Right hindlimb (tissue), 1 donor: ENCODE data around the gene TRAM2.

Experiments used
- DNase-seq: peaks from one replicate; pipeline ENCODE4 v3.0.0-alpha.2; 2018

Gene TRAM2

GRCh38 chr6:52505726-52506409 is 71.0 kb downstream of the TRAM2 start:
- peak; percentile 57 for DNase-seq

DNA sequence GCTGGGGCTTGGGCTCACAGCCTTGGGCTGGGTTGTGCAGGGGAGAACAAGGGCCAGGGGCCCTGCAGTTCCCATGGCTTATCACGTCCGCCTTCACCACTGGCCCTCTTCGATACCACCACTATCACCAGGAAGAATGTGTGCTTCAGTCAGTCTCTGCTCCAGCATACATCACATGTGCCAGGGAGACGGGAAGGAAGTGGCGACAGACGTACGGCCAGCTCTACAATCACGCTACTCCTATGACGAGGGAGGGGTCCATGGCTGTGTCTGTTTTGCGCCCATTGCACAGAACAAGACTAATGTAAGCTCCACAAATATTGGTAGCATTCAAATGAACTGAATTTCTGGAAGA is 72.1 kb downstream of the TRAM2 start:
- no peak for DNase-seq

DNA sequence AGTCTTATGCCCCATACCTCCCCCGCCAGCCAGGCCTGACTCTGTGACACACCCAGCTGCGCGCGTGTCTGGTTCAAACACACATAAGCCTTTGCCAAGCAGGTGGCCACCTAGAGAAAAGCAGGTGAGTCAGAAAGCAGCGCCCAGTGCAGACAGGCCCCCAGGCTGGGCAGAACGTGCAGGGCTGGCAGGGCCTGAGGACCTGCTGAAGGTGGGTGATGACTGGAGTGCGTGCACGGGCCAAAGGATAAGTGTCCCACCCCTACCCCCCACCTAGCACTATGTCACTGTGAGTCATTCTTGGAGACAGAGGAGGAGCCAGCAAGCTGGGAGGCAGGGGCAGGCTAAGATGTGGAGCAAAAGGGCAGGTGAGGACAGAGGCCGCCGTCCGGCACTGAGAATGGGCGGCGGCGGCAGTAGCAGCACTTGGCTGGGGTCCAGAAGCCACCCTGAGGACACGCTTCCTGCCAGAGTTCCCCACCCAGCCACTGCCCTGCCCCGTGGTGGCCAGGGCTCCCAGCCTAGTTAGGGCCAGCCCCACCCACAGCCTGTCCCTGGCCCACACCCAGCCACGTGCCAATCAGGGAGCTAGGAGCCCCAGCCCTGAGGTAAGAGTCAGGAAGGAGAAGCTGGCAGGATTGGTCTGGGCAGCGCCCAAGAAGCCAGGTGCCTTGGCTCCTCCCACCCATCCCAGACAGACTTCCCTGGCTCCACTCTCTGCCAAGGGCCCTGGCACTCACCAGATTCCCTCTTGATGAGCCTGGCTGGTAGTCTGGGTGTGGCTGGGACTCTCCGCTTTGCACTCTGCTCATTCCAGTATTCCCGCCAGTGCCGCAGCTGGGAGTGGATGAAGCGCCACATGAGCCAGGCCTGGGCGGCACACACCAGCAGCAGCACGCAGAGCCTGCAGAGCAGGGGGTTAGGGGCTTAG is 72.7 kb downstream of the TRAM2 start:
- peak; percentile 78 for DNase-seq

GRCh38 chr6:52503323-52503747 is 73.5 kb downstream of the TRAM2 start:
- DNase-seq: no peak

- DNase-seq: no peak
Measured at GRCh38 chr6:52502306-52503029, 74.4 kb downstream of the TRAM2 start.

- DNase-seq: no peak
Measured at GRCh38 chr6:52500238-52501129, 76.4 kb downstream of the TRAM2 start.

GRCh38 chr6:52499681-52500236 is 77.1 kb downstream of the TRAM2 start:
- no peak for DNase-seq

DNA sequence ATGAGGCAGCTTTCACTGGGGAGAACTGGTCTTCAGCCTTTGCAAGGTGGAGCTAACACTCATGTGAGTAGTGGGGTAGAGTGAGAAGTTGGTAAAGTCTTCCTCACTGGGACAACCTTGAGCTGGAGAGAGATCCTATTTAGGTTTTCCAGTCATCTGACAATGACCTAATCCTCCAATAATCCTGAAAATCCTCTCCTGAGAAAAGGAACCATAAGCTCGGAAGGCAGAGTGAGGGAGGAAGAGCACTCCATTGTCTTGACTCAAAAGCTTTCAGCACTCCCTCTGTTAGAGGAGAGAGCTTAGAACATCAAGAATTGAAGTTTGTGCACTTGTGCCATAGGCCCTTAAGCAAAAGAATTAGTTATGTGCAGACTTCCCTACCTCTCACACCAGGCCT is 77.8 kb downstream of the TRAM2 start:
- no peak for DNase-seq

GRCh38 chr6:52498538-52499017 is 78.3 kb downstream of the TRAM2 start:
- no peak for DNase-seq

DNA sequence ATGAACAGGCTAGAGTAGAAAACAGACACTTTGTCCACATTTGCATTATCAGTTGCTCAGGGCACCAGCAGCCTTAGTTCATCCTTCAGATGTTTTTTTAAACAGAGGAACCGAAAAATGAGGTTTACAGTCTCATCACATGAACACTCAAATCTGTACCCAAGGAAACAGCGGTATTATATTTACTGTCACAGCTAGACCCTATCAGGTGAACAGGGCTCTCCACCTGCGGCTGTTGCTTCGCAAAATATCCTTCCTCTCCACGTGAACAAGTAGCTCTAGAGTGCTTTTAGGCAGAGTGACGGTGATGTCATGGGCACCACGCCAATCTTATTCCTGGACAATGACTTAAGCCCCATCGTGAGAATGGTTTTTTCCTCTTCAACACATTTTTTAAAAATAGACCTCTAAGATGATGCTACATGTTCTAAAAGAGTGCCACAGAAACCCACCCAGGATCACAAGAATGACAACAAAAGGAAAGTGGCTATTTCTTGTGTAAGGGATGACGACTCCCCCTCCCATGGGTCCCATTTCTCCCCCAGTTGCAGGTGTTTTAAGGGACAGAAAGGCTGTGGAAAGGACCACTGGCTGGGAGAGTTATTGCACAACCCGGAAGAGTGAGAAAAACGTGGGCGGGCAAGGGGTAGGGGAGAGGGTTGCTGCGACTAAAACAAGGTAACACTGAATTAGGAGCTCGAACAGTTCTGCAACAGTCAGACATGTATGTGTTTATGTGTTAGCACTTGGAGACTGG is 79.0 kb downstream of the TRAM2 start:
- DNase-seq: peak; percentile 53

DNA sequence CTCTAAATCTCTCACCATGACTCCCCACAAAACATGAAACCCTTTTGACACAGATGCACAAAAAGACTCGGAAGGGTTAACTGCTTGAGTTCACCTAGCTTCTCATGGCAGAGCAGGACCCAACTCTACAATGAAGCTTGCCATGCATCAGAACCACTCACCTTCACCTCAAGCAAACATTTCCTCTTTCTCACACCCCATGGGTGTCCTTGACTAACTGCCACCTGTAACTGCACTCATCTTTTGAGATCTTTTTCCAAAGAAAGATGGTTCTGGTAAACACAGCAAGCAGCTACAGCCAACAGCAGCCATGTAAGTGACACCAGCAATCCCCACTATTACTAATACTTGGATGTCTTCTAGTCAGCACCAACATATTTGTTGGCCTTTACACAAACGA is 80.2 kb downstream of the TRAM2 start:
- DNase-seq: no peak

GRCh38 chr6:52495922-52496321 is 80.9 kb downstream of the TRAM2 start:
- no peak for DNase-seq

- DNase-seq: no peak
Measured at GRCh38 chr6:52494298-52495072, 82.4 kb downstream of the TRAM2 start.

GRCh38 chr6:52493669-52494068 is 83.2 kb downstream of the TRAM2 start:
- no peak for DNase-seq

DNA sequence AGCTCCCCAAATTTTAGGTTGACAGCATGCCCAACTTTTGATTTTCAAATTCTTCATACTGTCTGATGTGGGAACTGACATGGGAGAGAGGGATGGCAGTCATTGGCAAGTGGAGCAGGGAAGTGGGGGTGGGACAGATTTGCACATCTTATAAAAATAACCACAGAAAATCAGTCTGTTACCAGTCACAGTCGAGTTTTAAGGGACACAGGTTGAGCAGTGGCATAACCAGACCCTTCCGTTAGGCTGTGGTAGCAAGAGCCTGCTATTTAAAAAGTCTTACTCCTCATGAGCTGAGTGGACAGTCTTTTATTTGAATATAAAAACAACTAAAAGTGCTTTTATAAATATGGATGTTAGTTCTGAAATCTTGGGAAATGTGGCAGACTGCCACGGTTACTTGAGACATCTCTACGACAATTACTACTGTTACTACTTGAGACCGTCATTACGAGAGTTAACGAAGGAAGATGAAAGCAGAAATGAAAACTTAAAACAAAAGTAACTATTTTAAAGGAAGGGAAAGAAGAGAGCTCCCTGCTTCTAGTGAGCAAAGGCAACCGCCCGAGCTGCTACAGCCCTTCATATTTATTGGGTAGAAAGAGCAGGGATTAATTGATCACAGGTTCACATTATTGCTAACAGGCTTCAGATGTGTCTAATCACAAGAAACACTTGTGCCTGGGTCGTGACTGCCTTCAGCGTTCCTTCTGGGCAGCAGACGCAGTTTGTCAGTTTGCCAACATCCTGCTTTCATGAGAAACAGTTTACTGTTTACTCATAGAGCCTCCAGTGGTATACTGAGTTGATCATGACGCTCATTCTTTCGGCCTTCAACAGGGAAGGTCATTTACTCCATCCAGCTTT is 85.4 kb downstream of the TRAM2 start:
- DNase-seq: no peak

DNA sequence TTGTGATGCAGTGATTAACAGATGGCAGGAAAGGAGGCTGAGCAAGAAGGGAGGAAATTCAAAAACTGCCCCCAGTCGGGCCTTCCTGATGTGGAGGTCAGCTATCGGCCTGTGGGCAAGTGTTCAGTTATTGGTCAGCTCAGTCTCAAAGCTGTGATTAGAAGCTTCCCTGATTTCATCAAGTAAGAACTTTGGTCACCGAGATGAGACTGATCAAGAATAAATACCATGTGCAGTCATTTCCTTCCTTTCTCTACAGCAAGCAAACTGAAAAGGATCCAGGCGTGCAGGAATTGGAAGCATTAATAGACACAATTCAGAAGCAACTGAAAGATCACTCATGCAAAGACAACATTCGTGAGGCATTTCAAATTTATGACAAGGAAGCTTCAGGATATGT is 87.0 kb downstream of the TRAM2 start:
- DNase-seq: no peak

DNA sequence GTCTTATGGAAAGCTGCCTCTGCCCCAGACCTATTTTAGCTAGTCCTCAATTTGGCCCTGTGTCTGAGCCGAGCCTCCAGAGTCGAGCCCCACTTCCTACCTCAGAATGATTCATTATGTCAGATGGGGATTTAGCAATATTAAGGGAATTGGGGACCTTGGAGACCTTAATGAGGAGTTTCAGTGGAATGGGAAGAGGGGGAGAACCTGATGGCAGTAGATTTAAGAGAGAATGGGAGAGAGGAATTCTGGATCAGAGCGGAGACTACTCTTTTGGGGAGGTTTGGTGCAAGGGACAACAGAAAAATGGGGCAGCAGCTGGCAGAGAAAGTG is 93.2 kb downstream of the TRAM2 start:
- no peak for DNase-seq

- DNase-seq: no peak
Measured at GRCh38 chr6:52482903-52483670, 93.8 kb downstream of the TRAM2 start.

GRCh38 chr6:52475307-52475706 is 101.6 kb downstream of the TRAM2 start:
- DNase-seq: no peak
